ENCODE data around the gene TSPO.

TSPO gene

GRCh38 chr22:43116932-43117331 is 34.4 kb upstream of the TSPO start:
- peak overlapping the region; percentile 96 for H3K27ac ChIP-seq (ENCODE audit: low read depth, low read length, poor library complexity, severe bottlenecking)
- H3K9me2 ChIP-seq (ENCODE audit: low read depth, low read length), result no peaks in the 10 kb centered on the region
- H3K4me1 ChIP-seq (ENCODE audit: insufficient read depth, low read length, severe bottlenecking), result peaks cover 98% of the 10 kb centered on the region
- no peak for TF ChIP-seq EZH2 (IDR thresholded peaks at IDR 0.05; ENCODE audit: borderline replicate concordance, low read length)
- TF ChIP-seq CTCF (IDR thresholded peaks at IDR 0.05; ENCODE audit: low read length), result no peak
- H3K9ac ChIP-seq (ENCODE audit: low read length), result no peak overlapping the region; the same call in 1 of the 2 replicates
- peak overlapping the region; percentile 54; the same call in 1 of the 2 replicates for H3K4me2 ChIP-seq (ENCODE audit: low read length)
- H3F3A ChIP-seq (ENCODE audit: insufficient read depth, low read length), result 0 out of 2 replicates have a peak, but pooled peaks cover 3% of the 10 kb centered on the region
- H3K27me3 ChIP-seq (ENCODE audit: insufficient read depth, low read length), result no peaks in the 10 kb centered on the region
- H3K9me3 ChIP-seq (ENCODE audit: low read length), result no peaks in the 10 kb centered on the region
- H4K20me1 ChIP-seq (ENCODE audit: insufficient read depth, low read length), result no peaks in the 10 kb centered on the region
- H3K4me3 ChIP-seq (ENCODE audit: low read depth, low read length, poor library complexity, severe bottlenecking), result no peak overlapping the region
- peaks cover 15% of the 10 kb centered on the region; the same call in 1 of the 2 replicates for H3K36me3 ChIP-seq (ENCODE audit: insufficient read depth, low read length)
- H3K79me2 ChIP-seq (ENCODE audit: insufficient read depth, low read length), result peaks cover 41% of the 10 kb centered on the region
- no peak overlapping the region for H2AFZ ChIP-seq (ENCODE audit: low read length)

GRCh38 chr22:43118024-43118849 is 33.1 kb upstream of the TSPO start:
- H3K27ac ChIP-seq (ENCODE audit: low read depth, low read length, poor library complexity, severe bottlenecking), result peak overlapping the region; percentile 96
- H3K36me3 ChIP-seq (ENCODE audit: insufficient read depth, low read length), result peaks cover 15% of the 10 kb centered on the region; the same call in 1 of the 2 replicates
- peak overlapping the region; percentile 59 for H3K4me2 ChIP-seq (ENCODE audit: low read length)
- no peaks in the 10 kb centered on the region for H3K27me3 ChIP-seq (ENCODE audit: insufficient read depth, low read length)
- no peaks in the 10 kb centered on the region for H3K9me3 ChIP-seq (ENCODE audit: low read length)
- peaks cover 98% of the 10 kb centered on the region for H3K4me1 ChIP-seq (ENCODE audit: insufficient read depth, low read length, severe bottlenecking)
- H4K20me1 ChIP-seq (ENCODE audit: insufficient read depth, low read length), result no peaks in the 10 kb centered on the region
- peak overlapping the region; percentile 34 for H3K4me3 ChIP-seq (ENCODE audit: low read depth, low read length, poor library complexity, severe bottlenecking)
- peak overlapping the region; percentile 54 for H3K9ac ChIP-seq (ENCODE audit: low read length)
- H2AFZ ChIP-seq (ENCODE audit: low read length), result no peak overlapping the region
- peaks cover 11% of the 10 kb centered on the region for H3F3A ChIP-seq (ENCODE audit: insufficient read depth, low read length)
- peaks cover 32% of the 10 kb centered on the region for H3K79me2 ChIP-seq (ENCODE audit: insufficient read depth, low read length)
- TF ChIP-seq EZH2 (IDR thresholded peaks at IDR 0.05; ENCODE audit: borderline replicate concordance, low read length) (no peak), CTCF (IDR thresholded peaks at IDR 0.05; ENCODE audit: low read length) (no peak)
- no peaks in the 10 kb centered on the region for H3K9me2 ChIP-seq (ENCODE audit: low read depth, low read length)

GRCh38 chr22:43118953-43119458 is 32.4 kb upstream of the TSPO start:
- peaks cover 14% of the 10 kb centered on the region; the same call in 1 of the 2 replicates for H3K36me3 ChIP-seq (ENCODE audit: insufficient read depth, low read length)
- H3K9ac ChIP-seq (ENCODE audit: low read length), result peak overlapping the region; percentile 54; the same call in 1 of the 2 replicates
- no peaks in the 10 kb centered on the region for H3K27me3 ChIP-seq (ENCODE audit: insufficient read depth, low read length)
- peak overlapping the region; percentile 96 for H3K27ac ChIP-seq (ENCODE audit: low read depth, low read length, poor library complexity, severe bottlenecking)
- TF ChIP-seq EZH2 (IDR thresholded peaks at IDR 0.05; ENCODE audit: borderline replicate concordance, low read length), result no peak
- no peak for TF ChIP-seq CTCF (IDR thresholded peaks at IDR 0.05; ENCODE audit: low read length)
- peak overlapping the region; percentile 59 for H3K4me2 ChIP-seq (ENCODE audit: low read length)
- no peaks in the 10 kb centered on the region for H4K20me1 ChIP-seq (ENCODE audit: insufficient read depth, low read length)
- H3F3A ChIP-seq (ENCODE audit: insufficient read depth, low read length), result peaks cover 11% of the 10 kb centered on the region
- no peak overlapping the region for H2AFZ ChIP-seq (ENCODE audit: low read length)
- no peaks in the 10 kb centered on the region for H3K9me2 ChIP-seq (ENCODE audit: low read depth, low read length)
- H3K79me2 ChIP-seq (ENCODE audit: insufficient read depth, low read length), result peaks cover 26% of the 10 kb centered on the region
- no peaks in the 10 kb centered on the region for H3K9me3 ChIP-seq (ENCODE audit: low read length)
- peak overlapping the region; percentile 34 for H3K4me3 ChIP-seq (ENCODE audit: low read depth, low read length, poor library complexity, severe bottlenecking)
- H3K4me1 ChIP-seq (ENCODE audit: insufficient read depth, low read length, severe bottlenecking), result peaks cover 98% of the 10 kb centered on the region

Data from OCI-LY1 (cell line).